Endothelial cell of umbilical vein (primary cell): Measurements from ENCODE around the gene LUC7L. TPM values are rescaled to one million over a fixed set of nuclear protein-coding genes. Genes with fewer than 3 reads are reported as not detected.

ENCODE experiments used
- BruUV-seq: library from RNA; stranded (reverse); fragments of 400-500 nt; replicated peaks from 2 replicates; lab custom pipeline; 2021; lab: Mats Ljungman, UMichigan
- CTCF ChIA-PET: fragments of 300-600, 350-600 bp; sonication (Branson Sonifier 250); formaldehyde crosslinking; loops from one replicate; lab custom pipeline; 2021; ENCODE audit warnings: antibody characterized with exemption, inconsistent platforms; lab: Charles Lee
- POLR2A ChIA-PET: fragments of 300-600, 350-600 bp; sonication (Branson Sonifier 250); formaldehyde crosslinking; loops from one replicate; lab custom pipeline; 2021; ENCODE audit warnings: antibody characterized with exemption, inconsistent platforms; lab: Charles Lee
- DNase-seq: peaks from one replicate; pipeline ENCODE4 v3.0.0-alpha.2; 2011; ENCODE audit warnings: low read depth, low spot score
- FAIRE-seq: peaks from 2 replicates; lab custom pipeline; 2011; peaks lifted over from hg19 to GRCh38; lab: Jason Lieb, UNC
- H2AFZ ChIP-seq: 2 replicates; pipeline ENCODE4 v1.6.0; 2012; ENCODE audit warnings: low read depth, low read length, control low read depth, inconsistent platforms
- H3K27ac ChIP-seq: 2 replicates; pipeline ENCODE4 v1.5.1; 2011; ENCODE audit warnings: low read depth, mild to moderate bottlenecking, control low read depth, low read length, moderate library complexity; ENCODE audit not compliant: insufficient read depth
- H3K27me3 ChIP-seq, 2 experiments: 2 replicates each; pipeline versions ENCODE4 v1.6.0 to v1.6.1; 2011; ENCODE audit warnings: low read length in 2 of 2, mixed read lengths in 1 of 2; ENCODE audit not compliant: control insufficient read depth in 2 of 2, insufficient read depth in 2 of 2
- H3K36me3 ChIP-seq, 2 experiments: 2 replicates in 1 of 2; 3 replicates in 1 of 2; pipeline ENCODE4 v1.5.1; 2011; ENCODE audit warnings: low read length in 2 of 2, mild to moderate bottlenecking in 1 of 2, moderate library complexity in 1 of 2; ENCODE audit not compliant: control insufficient read depth in 2 of 2, insufficient read depth in 2 of 2; ENCODE audit errors: extremely low read depth in 1 of 2
- H3K4me1 ChIP-seq: 3 replicates; pipeline ENCODE4 v1.5.1; 2011; ENCODE audit warnings: mild to moderate bottlenecking, low read length; ENCODE audit not compliant: control insufficient read depth, insufficient read depth; ENCODE audit errors: extremely low read depth
- H3K4me2 ChIP-seq: 2 replicates; pipeline ENCODE4 v1.6.1; 2011; ENCODE audit warnings: low read length, control low read depth, mixed read lengths; ENCODE audit not compliant: insufficient read depth
- H3K4me3 ChIP-seq, 3 experiments: fragments of 200-600 bp in 1 of 3; sonication (generic), shearing (Covaris generic) in 1 of 3; replicated peaks in 1 of 3; 2 replicates each; pipeline ENCODE4 v1.5.1; 2011 to 2016; ENCODE audit warnings: control low read depth in 3 of 3, low read length in 3 of 3, mild to moderate bottlenecking in 2 of 3, inconsistent platforms in 1 of 3, low read depth in 1 of 3, moderate library complexity in 1 of 3; ENCODE audit not compliant: insufficient read depth in 1 of 3
- H3K79me2 ChIP-seq: 2 replicates; pipeline ENCODE4 v1.6.0; 2012; ENCODE audit warnings: low read length, inconsistent platforms; ENCODE audit not compliant: control insufficient read depth, insufficient read depth
- H3K9ac ChIP-seq: replicated peaks from 2 replicates; pipeline ENCODE3; 2011; ENCODE audit warnings: low read length, control low read depth; ENCODE audit not compliant: insufficient read depth; ENCODE audit errors: extremely low read depth
- H3K9me1 ChIP-seq: replicated peaks from 3 replicates; pipeline ENCODE4 v1.6.0; 2011; ENCODE audit warnings: mild to moderate bottlenecking, low read length; ENCODE audit not compliant: control insufficient read depth, insufficient read depth; ENCODE audit errors: extremely low read depth
- H3K9me3 ChIP-seq: replicated peaks from 2 replicates; pipeline ENCODE4 v1.5.1; 2012; ENCODE audit warnings: low read length, inconsistent platforms; ENCODE audit not compliant: control insufficient read depth, insufficient read depth
- H4K20me1 ChIP-seq: replicated peaks from 2 replicates; pipeline ENCODE3; 2011; ENCODE audit warnings: mild to moderate bottlenecking, low read length; ENCODE audit not compliant: control insufficient read depth, insufficient read depth; ENCODE audit errors: extremely low read depth
- CTCF ChIP-seq, 2 donors: IDR thresholded peaks; 1 replicate in 1 of 2; 2 replicates in 1 of 2; pipeline ENCODE4 v1.5.1; 2011; ENCODE audit warnings: low read length in 2 of 2, mild to moderate bottlenecking in 2 of 2, moderate library complexity in 2 of 2, control low read depth in 1 of 2, inconsistent platforms in 1 of 2, low read depth in 1 of 2; ENCODE audit not compliant: insufficient read depth in 1 of 2; ENCODE audit errors: extremely low read depth in 1 of 2
- EZH2 ChIP-seq: IDR thresholded peaks from 2 replicates; pipeline ENCODE4 v1.6.1; 2012; ENCODE audit warnings: borderline replicate concordance, low read depth, mild to moderate bottlenecking, moderate library complexity, low read length, inconsistent platforms; ENCODE audit not compliant: severe bottlenecking
- FOS ChIP-seq: IDR thresholded peaks from 2 replicates; pipeline ENCODE4 v1.6.1; 2011; ENCODE audit warnings: mild to moderate bottlenecking, low read length, moderate library complexity, borderline replicate concordance; ENCODE audit not compliant: insufficient read depth
- GATA2 ChIP-seq: IDR thresholded peaks from 2 replicates; pipeline ENCODE4 v1.7.0; 2011; ENCODE audit warnings: low read depth, mild to moderate bottlenecking, moderate library complexity, mixed read lengths, low read length; ENCODE audit not compliant: insufficient read length, insufficient read depth
- JUN ChIP-seq: IDR thresholded peaks from 2 replicates; pipeline ENCODE4 v1.6.1; 2011; ENCODE audit warnings: borderline replicate concordance, low read depth; ENCODE audit not compliant: insufficient read length, insufficient read depth
- MAX ChIP-seq: IDR thresholded peaks from 2 replicates; pipeline ENCODE4 v1.6.1; 2011; ENCODE audit not compliant: insufficient read depth, insufficient read length
- MYC ChIP-seq: IDR thresholded peaks from one replicate; pipeline ENCODE4 v1.6.1; 2011; ENCODE audit warnings: mild to moderate bottlenecking, low read depth, low read length
- POLR2A ChIP-seq: IDR thresholded peaks from 2 replicates; pipeline ENCODE4 v1.6.1; 2012; ENCODE audit warnings: low read depth, mild to moderate bottlenecking, control low read depth, low read length
- POLR2AphosphoS5 ChIP-seq: IDR thresholded peaks from 2 replicates; pipeline ENCODE4 v1.6.1; 2012; ENCODE audit warnings: low read depth, mild to moderate bottlenecking, control low read depth, low read length, moderate library complexity; ENCODE audit not compliant: insufficient read depth
- dilution Hi-C: fragments of 300-500 bp; cut with MboI; formaldehyde crosslinking; loops from one replicate; pipeline ENCODE4 v1.15.0; 2019; ENCODE audit warnings: low sequenced_read_pairs; ENCODE audit not compliant: extremely low pct_ligation_motif_present
- intact Hi-C: fragments of 100-400 bp; cut with micrococcal nuclease; formaldehyde crosslinking; loops from one replicate; pipeline ENCODE4 v1.10.0; 2022
- polyA plus RNA-seq, 4 experiments: library from polyadenylated mRNA; depleted of rRNA in 3 of 4; stranded (reverse) in 3 of 4; unstranded in 1 of 4; fragments of >200 nt; gene quantifications; 2 replicates each; pipeline versions ENCODE4 v1.2.1 to v1.2.3, GENCODE V29; 2011 to 2012; ENCODE audit warnings: missing spikeins in 1 of 4
- total RNA-seq: library from RNA; stranded (reverse); gene quantifications from 2 replicates; pipeline ENCODE4 v1.2.3, GENCODE V29; 2021

LUC7L gene
- total and polyA plus RNA-seq, 2 donors (not counting 3 experiments of a cell fraction or from before 2014, with no cell fraction given) = 75.4 to 94.7 TPM

- DNase-seq (no peak), FAIRE-seq (no peak)
- TF ChIP-seq CTCF (IDR thresholded peaks at IDR 0.05; ENCODE audit: extremely low read depth in 1 of 2, insufficient read depth in 1 of 2, low read depth in 1 of 2, low read length in 2 of 2) (no peak), POLR2A (no peak)
- Histone ChIP-seq H3K4me3 (no peak overlapping the region), H2AFZ (no peak overlapping the region), H3K27me3 (peaks cover 0 to 2% of the 10 kb centered on the region in 2 experiments), H3K9me3 (no peaks in the 10 kb centered on the region), H3K36me3 (no peaks in the 10 kb centered on the region), H3K4me2 (no peak overlapping the region), H3K27ac (no peak overlapping the region), H3K9me1 (no peaks in the 10 kb centered on the region), H3K4me1 (no peaks in the 10 kb centered on the region), H3K9ac (no peak overlapping the region), H4K20me1 (no peaks in the 10 kb centered on the region), H3K79me2 (no peaks in the 10 kb centered on the region)
- intact Hi-C loops (no loop called here), dilution Hi-C loops (no loop called here)
- ChIA-PET CTCF (no interaction called here), POLR2A (no interaction called here)
- no TSS peak for BruUV-seq
These were observed 82.6 kb downstream of the LUC7L start for GRCh38 chr16:146646-147045.

GRCh38 chr16:144797-145252 is 84.4 kb downstream of the LUC7L start:
- Histone ChIP-seq H3K9me3 (no peaks in the 10 kb centered on the region), H3K36me3 (no peaks in the 10 kb centered on the region), H3K4me3 (no peak overlapping the region), H2AFZ (no peak overlapping the region), H4K20me1 (no peaks in the 10 kb centered on the region), H3K9me1 (no peaks in the 10 kb centered on the region), H3K4me1 (no peaks in the 10 kb centered on the region), H3K79me2 (no peaks in the 10 kb centered on the region), H3K9ac (no peak overlapping the region), H3K4me2 (no peak overlapping the region), H3K27me3 (peaks cover 0 to 2% of the 10 kb centered on the region in 2 experiments), H3K27ac (no peak overlapping the region)
- dilution Hi-C loops (no loop called here), intact Hi-C loops (no loop called here)
- no TSS peak for BruUV-seq
- TF ChIP-seq EZH2 = no peak
- TF ChIP-seq CTCF (IDR thresholded peaks at IDR 0.05; ENCODE audit: extremely low read depth in 1 of 2, insufficient read depth in 1 of 2, low read depth in 1 of 2, low read length in 2 of 2) = no peak
- TF ChIP-seq JUN = no peak
- no peak for TF ChIP-seq MAX
- TF ChIP-seq MYC = no peak
- TF ChIP-seq FOS = no peak
- no peak for TF ChIP-seq POLR2A
- TF ChIP-seq POLR2AphosphoS5 = no peak
- TF ChIP-seq GATA2 = no peak
- ChIA-PET POLR2A (no interaction called here), CTCF (no interaction called here)
- DNase-seq (no peak), FAIRE-seq (no peak)
